HepG2 (cell line): ENCODE results near the gene ZC3H7B. TPM values are rescaled to one million over a fixed set of nuclear protein-coding genes. Genes with fewer than 3 reads are reported as not detected.

Experiments
- BRCA1 ChIP-seq: sonication (generic); formaldehyde crosslinking; IDR thresholded peaks from 2 replicates; pipeline ENCODE4 v1.4.0; 2020; ENCODE audit warnings: missing genetic modification reagents
- GATAD1 ChIP-seq: IDR thresholded peaks from 2 replicates; pipeline ENCODE4 v1.6.1; 2016; ENCODE audit warnings: missing genetic modification reagents, missing compliant biosample characterization
- NCOA1 ChIP-seq: sonication (generic); formaldehyde crosslinking; IDR thresholded peaks from 2 replicates; pipeline ENCODE4 v1.9.0; 2021; ENCODE audit warnings: missing genetic modification reagents
- PCBP1 ChIP-seq: fragments of 200-400 bp; formaldehyde crosslinking; IDR thresholded peaks from 2 replicates; pipeline ENCODE4 v1.6.1; 2017; ENCODE audit warnings: mild to moderate bottlenecking, low read depth, low read length, borderline replicate concordance
- SMARCE1 ChIP-seq: fragments of 450-650 bp; IDR thresholded peaks from 2 replicates; pipeline ENCODE4 v1.6.1; 2017; ENCODE audit warnings: borderline replicate concordance
- SOX5 ChIP-seq: IDR thresholded peaks from 2 replicates; pipeline ENCODE4 v1.6.1; 2016; ENCODE audit warnings: borderline replicate concordance
- SP140L ChIP-seq: sonication (generic); formaldehyde crosslinking; IDR thresholded peaks from 2 replicates; pipeline ENCODE4 v1.4.0; 2020; ENCODE audit warnings: missing genetic modification reagents, borderline replicate concordance
- TBL1XR1 ChIP-seq: fragments of 150-350 bp; IDR thresholded peaks from 2 replicates; pipeline ENCODE4 v1.6.1; 2014; ENCODE audit warnings: borderline replicate concordance, low read length; ENCODE audit not compliant: partially characterized antibody
- ZFP36 ChIP-seq: fragments of 150-350 bp; IDR thresholded peaks from 2 replicates; pipeline ENCODE4 v1.6.1; 2018; ENCODE audit warnings: borderline replicate concordance, low read length, low read depth; ENCODE audit not compliant: partially characterized antibody
- ZNF629 ChIP-seq: sonication (generic); formaldehyde crosslinking; conservative IDR thresholded peaks from 2 replicates; pipeline ENCODE4 v1.5.0; 2020; ENCODE audit warnings: missing genetic modification reagents
- ZNF883 ChIP-seq: sonication (generic); formaldehyde crosslinking; IDR thresholded peaks from 2 replicates; pipeline ENCODE4 v1.5.1; 2020; ENCODE audit warnings: mild to moderate bottlenecking, missing genetic modification reagents; ENCODE audit errors: not compliant biosample characterization
- polyA plus RNA-seq, 8 experiments: library from polyadenylated mRNA; depleted of rRNA in 3 of 8; stranded (reverse) in 7 of 8; unstranded in 1 of 8; fragments of >200 nt; fragmentation: Illumina TruSeq in 4 of 8; extraction: Trizol in 4 of 8; gene quantifications; 2 replicates each; pipeline versions ENCODE4 v1.2.1 to v1.2.3, GENCODE V29; 2011 to 2016; ENCODE audit warnings: low read depth in 4 of 8, missing spikeins in 1 of 8, mixed read lengths in 1 of 8; ENCODE audit not compliant: insufficient read depth in 1 of 8
- total RNA-seq, 5 experiments: library from RNA; depleted of rRNA; stranded (reverse); fragments of >200 nt; fragmentation: Illumina TruSeq; extraction: Trizol; gene quantifications; 2 replicates each; pipeline ENCODE4 v1.2.3, GENCODE V29; 2016; ENCODE audit warnings: low read depth in 1 of 5
- TF ChIP-seq, protein P1 (sequence below): IDR thresholded peaks from 2 replicates; pipeline ENCODE4 v1.6.1; 2016; ENCODE audit warnings: low read depth, missing genetic modification reagents, missing compliant biosample characterization
- TF ChIP-seq, protein P2 (sequence below): sonication (generic); formaldehyde crosslinking; IDR thresholded peaks from 2 replicates; pipeline ENCODE4 v1.5.1; 2020; ENCODE audit warnings: mild to moderate bottlenecking, missing genetic modification reagents, moderate library complexity
- TF ChIP-seq, protein P3 (sequence below): sonication (generic); formaldehyde crosslinking; IDR thresholded peaks from 2 replicates; pipeline ENCODE4 v1.9.0; 2021; ENCODE audit warnings: missing genetic modification reagents, mild to moderate bottlenecking, borderline replicate concordance
- TF ChIP-seq, protein P4 (sequence below): sonication (generic); formaldehyde crosslinking; conservative IDR thresholded peaks from 2 replicates; pipeline ENCODE4 v1.8.0; 2022; ENCODE audit warnings: missing genetic modification reagents

ZC3H7B gene
- total and polyA plus RNA-seq, 2 of the 13 experiments (the other 11 are each of a cell fraction or from before 2014, with no cell fraction given): 26.4 to 37.2 TPM

DNA sequence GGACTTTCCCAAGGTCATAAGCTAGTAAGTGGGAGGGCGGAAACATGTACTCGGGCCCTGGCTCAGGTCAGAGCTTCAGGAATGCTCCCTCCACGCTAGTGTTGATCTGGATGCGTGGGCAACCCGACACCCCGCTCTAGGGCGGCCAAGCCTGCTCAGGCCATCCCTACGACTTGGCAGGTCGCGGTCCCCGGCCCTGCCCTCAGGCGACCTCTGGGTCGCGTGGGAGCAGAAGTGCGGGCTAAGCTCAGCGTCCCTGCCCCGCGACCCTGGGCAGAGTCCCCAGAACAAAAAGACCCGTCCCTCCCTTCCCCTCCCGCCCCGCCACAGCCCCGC, 79.6 kb downstream of the ZC3H7B start (continued):
- TF ChIP-seq, protein P1, sequence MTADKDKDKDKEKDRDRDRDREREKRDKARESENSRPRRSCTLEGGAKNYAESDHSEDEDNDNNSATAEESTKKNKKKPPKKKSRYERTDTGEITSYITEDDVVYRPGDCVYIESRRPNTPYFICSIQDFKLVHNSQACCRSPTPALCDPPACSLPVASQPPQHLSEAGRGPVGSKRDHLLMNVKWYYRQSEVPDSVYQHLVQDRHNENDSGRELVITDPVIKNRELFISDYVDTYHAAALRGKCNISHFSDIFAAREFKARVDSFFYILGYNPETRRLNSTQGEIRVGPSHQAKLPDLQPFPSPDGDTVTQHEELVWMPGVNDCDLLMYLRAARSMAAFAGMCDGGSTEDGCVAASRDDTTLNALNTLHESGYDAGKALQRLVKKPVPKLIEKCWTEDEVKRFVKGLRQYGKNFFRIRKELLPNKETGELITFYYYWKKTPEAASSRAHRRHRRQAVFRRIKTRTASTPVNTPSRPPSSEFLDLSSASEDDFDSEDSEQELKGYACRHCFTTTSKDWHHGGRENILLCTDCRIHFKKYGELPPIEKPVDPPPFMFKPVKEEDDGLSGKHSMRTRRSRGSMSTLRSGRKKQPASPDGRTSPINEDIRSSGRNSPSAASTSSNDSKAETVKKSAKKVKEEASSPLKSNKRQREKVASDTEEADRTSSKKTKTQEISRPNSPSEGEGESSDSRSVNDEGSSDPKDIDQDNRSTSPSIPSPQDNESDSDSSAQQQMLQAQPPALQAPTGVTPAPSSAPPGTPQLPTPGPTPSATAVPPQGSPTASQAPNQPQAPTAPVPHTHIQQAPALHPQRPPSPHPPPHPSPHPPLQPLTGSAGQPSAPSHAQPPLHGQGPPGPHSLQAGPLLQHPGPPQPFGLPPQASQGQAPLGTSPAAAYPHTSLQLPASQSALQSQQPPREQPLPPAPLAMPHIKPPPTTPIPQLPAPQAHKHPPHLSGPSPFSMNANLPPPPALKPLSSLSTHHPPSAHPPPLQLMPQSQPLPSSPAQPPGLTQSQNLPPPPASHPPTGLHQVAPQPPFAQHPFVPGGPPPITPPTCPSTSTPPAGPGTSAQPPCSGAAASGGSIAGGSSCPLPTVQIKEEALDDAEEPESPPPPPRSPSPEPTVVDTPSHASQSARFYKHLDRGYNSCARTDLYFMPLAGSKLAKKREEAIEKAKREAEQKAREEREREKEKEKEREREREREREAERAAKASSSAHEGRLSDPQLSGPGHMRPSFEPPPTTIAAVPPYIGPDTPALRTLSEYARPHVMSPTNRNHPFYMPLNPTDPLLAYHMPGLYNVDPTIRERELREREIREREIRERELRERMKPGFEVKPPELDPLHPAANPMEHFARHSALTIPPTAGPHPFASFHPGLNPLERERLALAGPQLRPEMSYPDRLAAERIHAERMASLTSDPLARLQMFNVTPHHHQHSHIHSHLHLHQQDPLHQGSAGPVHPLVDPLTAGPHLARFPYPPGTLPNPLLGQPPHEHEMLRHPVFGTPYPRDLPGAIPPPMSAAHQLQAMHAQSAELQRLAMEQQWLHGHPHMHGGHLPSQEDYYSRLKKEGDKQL (CRISPR knock-in tag): no peak
- TF ChIP-seq ZFP36: no peak
- TF ChIP-seq SOX5: peak; percentile 33; the same call in 1 of the 2 replicates
- TF ChIP-seq SMARCE1: no peak
- TF ChIP-seq, protein P2, sequence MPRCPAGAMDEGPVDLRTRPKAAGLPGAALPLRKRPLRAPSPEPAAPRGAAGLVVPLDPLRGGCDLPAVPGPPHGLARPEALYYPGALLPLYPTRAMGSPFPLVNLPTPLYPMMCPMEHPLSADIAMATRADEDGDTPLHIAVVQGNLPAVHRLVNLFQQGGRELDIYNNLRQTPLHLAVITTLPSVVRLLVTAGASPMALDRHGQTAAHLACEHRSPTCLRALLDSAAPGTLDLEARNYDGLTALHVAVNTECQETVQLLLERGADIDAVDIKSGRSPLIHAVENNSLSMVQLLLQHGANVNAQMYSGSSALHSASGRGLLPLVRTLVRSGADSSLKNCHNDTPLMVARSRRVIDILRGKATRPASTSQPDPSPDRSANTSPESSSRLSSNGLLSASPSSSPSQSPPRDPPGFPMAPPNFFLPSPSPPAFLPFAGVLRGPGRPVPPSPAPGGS (CRISPR knock-in tag): peak; percentile 58; the same call in 1 of the 2 replicates
- TF ChIP-seq, protein P3, sequence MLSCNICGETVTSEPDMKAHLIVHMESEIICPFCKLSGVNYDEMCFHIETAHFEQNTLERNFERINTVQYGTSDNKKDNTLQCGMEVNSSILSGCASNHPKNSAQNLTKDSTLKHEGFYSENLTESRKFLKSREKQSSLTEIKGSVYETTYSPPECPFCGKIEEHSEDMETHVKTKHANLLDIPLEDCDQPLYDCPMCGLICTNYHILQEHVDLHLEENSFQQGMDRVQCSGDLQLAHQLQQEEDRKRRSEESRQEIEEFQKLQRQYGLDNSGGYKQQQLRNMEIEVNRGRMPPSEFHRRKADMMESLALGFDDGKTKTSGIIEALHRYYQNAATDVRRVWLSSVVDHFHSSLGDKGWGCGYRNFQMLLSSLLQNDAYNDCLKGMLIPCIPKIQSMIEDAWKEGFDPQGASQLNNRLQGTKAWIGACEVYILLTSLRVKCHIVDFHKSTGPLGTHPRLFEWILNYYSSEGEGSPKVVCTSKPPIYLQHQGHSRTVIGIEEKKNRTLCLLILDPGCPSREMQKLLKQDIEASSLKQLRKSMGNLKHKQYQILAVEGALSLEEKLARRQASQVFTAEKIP (CRISPR knock-in tag): no peak
- 0 out of 2 replicates have a peak, but pooled peaks have one; percentile 34 for TF ChIP-seq GATAD1 (CRISPR knock-in tag)
- 0 out of 2 replicates have a peak, but pooled peaks have one; percentile 9 for TF ChIP-seq PCBP1
- no peak for TF ChIP-seq ZNF883 (CRISPR knock-in tag)
- no peak for TF ChIP-seq SP140L (CRISPR knock-in tag)
- TF ChIP-seq NCOA1 (CRISPR knock-in tag): no peak
- no peak for TF ChIP-seq ZNF629 (CRISPR knock-in tag)
- TF ChIP-seq, protein P4, sequence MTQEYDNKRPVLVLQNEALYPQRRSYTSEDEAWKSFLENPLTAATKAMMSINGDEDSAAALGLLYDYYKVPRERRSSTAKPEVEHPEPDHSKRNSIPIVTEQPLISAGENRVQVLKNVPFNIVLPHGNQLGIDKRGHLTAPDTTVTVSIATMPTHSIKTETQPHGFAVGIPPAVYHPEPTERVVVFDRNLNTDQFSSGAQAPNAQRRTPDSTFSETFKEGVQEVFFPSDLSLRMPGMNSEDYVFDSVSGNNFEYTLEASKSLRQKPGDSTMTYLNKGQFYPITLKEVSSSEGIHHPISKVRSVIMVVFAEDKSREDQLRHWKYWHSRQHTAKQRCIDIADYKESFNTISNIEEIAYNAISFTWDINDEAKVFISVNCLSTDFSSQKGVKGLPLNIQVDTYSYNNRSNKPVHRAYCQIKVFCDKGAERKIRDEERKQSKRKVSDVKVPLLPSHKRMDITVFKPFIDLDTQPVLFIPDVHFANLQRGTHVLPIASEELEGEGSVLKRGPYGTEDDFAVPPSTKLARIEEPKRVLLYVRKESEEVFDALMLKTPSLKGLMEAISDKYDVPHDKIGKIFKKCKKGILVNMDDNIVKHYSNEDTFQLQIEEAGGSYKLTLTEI (CRISPR knock-in tag): no peak
- TF ChIP-seq BRCA1 (CRISPR knock-in tag): no peak
- peak; percentile 19 for TF ChIP-seq TBL1XR1
